Measurements from ENCODE around the gene ZC3HAV1.

DNA sequence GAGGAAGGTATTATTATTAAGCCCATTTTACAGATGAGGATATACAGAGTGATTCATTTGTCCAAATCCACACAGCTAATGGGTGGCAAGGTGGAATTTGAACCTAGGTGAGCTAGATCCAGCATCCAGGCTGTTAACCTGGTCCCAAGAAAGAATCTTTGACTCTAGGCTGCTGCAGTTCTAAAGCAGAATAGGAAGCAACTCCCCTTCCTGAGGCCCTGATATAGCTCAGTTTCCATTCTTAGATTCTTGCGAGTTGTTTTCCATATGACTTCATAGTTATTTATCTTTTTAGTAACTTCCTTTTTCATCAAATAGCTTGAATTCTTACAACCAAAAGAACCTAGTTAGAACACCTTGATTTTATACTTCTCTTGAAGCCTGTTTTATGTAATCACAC lies 49.6 kb downstream of the ZC3HAV1 start:
- TF ChIP-seq, protein P1, sequence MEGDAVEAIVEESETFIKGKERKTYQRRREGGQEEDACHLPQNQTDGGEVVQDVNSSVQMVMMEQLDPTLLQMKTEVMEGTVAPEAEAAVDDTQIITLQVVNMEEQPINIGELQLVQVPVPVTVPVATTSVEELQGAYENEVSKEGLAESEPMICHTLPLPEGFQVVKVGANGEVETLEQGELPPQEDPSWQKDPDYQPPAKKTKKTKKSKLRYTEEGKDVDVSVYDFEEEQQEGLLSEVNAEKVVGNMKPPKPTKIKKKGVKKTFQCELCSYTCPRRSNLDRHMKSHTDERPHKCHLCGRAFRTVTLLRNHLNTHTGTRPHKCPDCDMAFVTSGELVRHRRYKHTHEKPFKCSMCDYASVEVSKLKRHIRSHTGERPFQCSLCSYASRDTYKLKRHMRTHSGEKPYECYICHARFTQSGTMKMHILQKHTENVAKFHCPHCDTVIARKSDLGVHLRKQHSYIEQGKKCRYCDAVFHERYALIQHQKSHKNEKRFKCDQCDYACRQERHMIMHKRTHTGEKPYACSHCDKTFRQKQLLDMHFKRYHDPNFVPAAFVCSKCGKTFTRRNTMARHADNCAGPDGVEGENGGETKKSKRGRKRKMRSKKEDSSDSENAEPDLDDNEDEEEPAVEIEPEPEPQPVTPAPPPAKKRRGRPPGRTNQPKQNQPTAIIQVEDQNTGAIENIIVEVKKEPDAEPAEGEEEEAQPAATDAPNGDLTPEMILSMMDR (conservative IDR thresholded peaks at IDR 0.05 in 1 of 2, IDR thresholded peaks at IDR 0.05 in 1 of 2; ENCODE audit: extremely low read depth in 1 of 2, insufficient read depth in 1 of 2, low read depth in 1 of 2, low read length in 2 of 2), result no peak
- TF ChIP-seq EZH2 (IDR thresholded peaks at IDR 0.05; ENCODE audit: borderline replicate concordance, low read length), result no peak

Measured in mammary epithelial cell (primary cell).